HL-60 (cell line): ENCODE data around the gene ABCF3.

Experiments
- DNase-seq, 2 experiments: peaks; one replicate each; pipeline ENCODE4 v3.0.0-alpha.2; 2010 to 2020; ENCODE audit warnings: low read depth in 1 of 2, low spot score in 1 of 2
- H3K27ac ChIP-seq: fragments of 250-450 bp; sonication (Bioruptor Pico); replicated peaks from 2 replicates; pipeline ENCODE4 v1.5.1; 2020; ENCODE audit warnings: mild to moderate bottlenecking, moderate library complexity
- H3K27me3 ChIP-seq: fragments of 250-450 bp; sonication (Bioruptor Pico); 2 replicates; pipeline ENCODE4 v1.5.1; 2021; ENCODE audit warnings: mild to moderate bottlenecking, moderate library complexity; ENCODE audit not compliant: insufficient read depth, poor library complexity, severe bottlenecking
- H3K4me3 ChIP-seq: replicated peaks from 2 replicates; pipeline ENCODE4 v1.5.1; 2011; ENCODE audit warnings: mild to moderate bottlenecking, control low read depth, low read length; ENCODE audit not compliant: insufficient read depth
- CTCF ChIP-seq: IDR thresholded peaks from one replicate; pipeline ENCODE4 v1.5.1; 2011; ENCODE audit warnings: low read length, control low read depth, inconsistent platforms; ENCODE audit not compliant: insufficient read depth
- GABPA ChIP-seq: IDR thresholded peaks from 2 replicates; pipeline ENCODE4 v1.6.1; 2012; ENCODE audit warnings: low read depth
- POLR2AphosphoS5 ChIP-seq: IDR thresholded peaks from 2 replicates; pipeline ENCODE4 v1.6.1; 2012; ENCODE audit warnings: low read depth
- REST ChIP-seq: IDR thresholded peaks from 2 replicates; pipeline ENCODE4 v1.6.1; 2012; ENCODE audit warnings: low read depth; ENCODE audit not compliant: insufficient replicate concordance
- SPI1 ChIP-seq: IDR thresholded peaks from 2 replicates; pipeline ENCODE4 v1.6.1; 2012; ENCODE audit warnings: low read depth, mild to moderate bottlenecking, borderline replicate concordance

ABCF3 gene

GRCh38 chr3:184238246-184238818, 52.3 kb downstream of the ABCF3 start:
- H3K27me3 ChIP-seq = no peaks in the 10 kb centered on the region
- no peak for TF ChIP-seq POLR2AphosphoS5
- no peak for TF ChIP-seq SPI1
- no peak for TF ChIP-seq REST
- no peak for TF ChIP-seq GABPA
- no peak for TF ChIP-seq CTCF
- DNase-seq = no peak
- no peak overlapping the region for H3K27ac ChIP-seq
- no peak overlapping the region for H3K4me3 ChIP-seq

GRCh38 chr3:184239221-184239620, 53.2 kb downstream of the ABCF3 start:
- TF ChIP-seq GABPA (no peak), REST (no peak), SPI1 (no peak), POLR2AphosphoS5 (no peak), CTCF (no peak)
- no peak for DNase-seq
- Histone ChIP-seq H3K27me3 (no peaks in the 10 kb centered on the region), H3K27ac (no peak overlapping the region), H3K4me3 (no peak overlapping the region)

- Histone ChIP-seq H3K4me3 (no peak overlapping the region), H3K27me3 (no peaks in the 10 kb centered on the region), H3K27ac (no peak overlapping the region)
- no peak for DNase-seq
- no peak for TF ChIP-seq CTCF
- no peak for TF ChIP-seq SPI1
- TF ChIP-seq GABPA = no peak
- no peak for TF ChIP-seq POLR2AphosphoS5
- TF ChIP-seq REST = no peak
Measured at GRCh38 chr3:184239708-184240107, 53.7 kb downstream of the ABCF3 start.
